Measurements from ENCODE around the gene NUBPL.
A peak's percentile ranks its signal among the peaks of the same experiment; 100 is the strongest.
"Not testable (repeated sequence)": the region's sequence is repeated elsewhere in the genome, so short reads cannot be mapped to it uniquely, and the experiment has no call there.

Gene NUBPL

GRCh38 chr14:31806249-31806648, 245.0 kb downstream of the NUBPL start:
- FAIRE-seq (no peak), DNase-seq (ENCODE audit: low spot score) (no peak)

GRCh38 chr14:31811693-31812628, 250.8 kb downstream of the NUBPL start:
- not testable (repeated sequence) for FAIRE-seq; DNase-seq (ENCODE audit: low spot score)

- FAIRE-seq; DNase-seq (ENCODE audit: low spot score): not testable (repeated sequence)
Observed at GRCh38 chr14:31813724-31814490, 252.7 kb downstream of the NUBPL start.

- no peak for FAIRE-seq
- no peak for DNase-seq (ENCODE audit: low spot score)
Observed at GRCh38 chr14:31819281-31819680, 258.1 kb downstream of the NUBPL start.

- FAIRE-seq, result no peak
- DNase-seq (ENCODE audit: low spot score), result no peak
Observed at GRCh38 chr14:31825459-31825858, 264.3 kb downstream of the NUBPL start.

DNA sequence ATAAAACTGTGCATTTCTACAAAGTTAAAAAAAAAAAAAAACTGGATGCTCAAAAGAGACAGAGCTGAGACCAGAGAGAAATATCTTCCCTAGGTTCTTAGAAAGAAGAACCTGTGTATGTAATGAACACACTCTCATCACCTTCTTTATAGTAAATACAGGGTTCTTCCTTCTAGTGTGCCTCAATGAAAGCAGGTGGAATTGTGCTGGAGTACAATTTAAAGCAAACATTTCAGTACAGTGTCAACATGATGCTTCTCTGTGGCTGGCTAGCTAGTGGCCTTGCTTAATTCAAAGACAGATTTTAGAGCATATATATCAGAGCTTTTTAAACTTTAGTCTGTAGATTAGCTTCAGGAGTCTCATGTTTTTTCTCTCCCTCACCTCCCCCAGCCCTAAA, 266.1 kb downstream of the NUBPL start:
- DNase-seq (ENCODE audit: low spot score) (no peak), FAIRE-seq (no peak)

GRCh38 chr14:31828946-31829868, 268.0 kb downstream of the NUBPL start:
- peak; percentile 24 for DNase-seq (ENCODE audit: low spot score)
- no peak for FAIRE-seq

GRCh38 chr14:31834616-31835015, 273.4 kb downstream of the NUBPL start:
- DNase-seq (ENCODE audit: low spot score) (peak; percentile 8), FAIRE-seq (no peak)

- FAIRE-seq, result no peak
Observed at GRCh38 chr14:31835049-31835448, 273.8 kb downstream of the NUBPL start.

GRCh38 chr14:31837031-31837430, 275.8 kb downstream of the NUBPL start:
- DNase-seq (ENCODE audit: low spot score) (no peak), FAIRE-seq (no peak)

More at GRCh38 chr14:31835049-31835448, 273.8 kb downstream of the NUBPL start:
- no peak for DNase-seq (ENCODE audit: low spot score)

- DNase-seq (ENCODE audit: low spot score) (no peak), FAIRE-seq (no peak)
Observed at GRCh38 chr14:31842899-31843298, 281.7 kb downstream of the NUBPL start.

DNA sequence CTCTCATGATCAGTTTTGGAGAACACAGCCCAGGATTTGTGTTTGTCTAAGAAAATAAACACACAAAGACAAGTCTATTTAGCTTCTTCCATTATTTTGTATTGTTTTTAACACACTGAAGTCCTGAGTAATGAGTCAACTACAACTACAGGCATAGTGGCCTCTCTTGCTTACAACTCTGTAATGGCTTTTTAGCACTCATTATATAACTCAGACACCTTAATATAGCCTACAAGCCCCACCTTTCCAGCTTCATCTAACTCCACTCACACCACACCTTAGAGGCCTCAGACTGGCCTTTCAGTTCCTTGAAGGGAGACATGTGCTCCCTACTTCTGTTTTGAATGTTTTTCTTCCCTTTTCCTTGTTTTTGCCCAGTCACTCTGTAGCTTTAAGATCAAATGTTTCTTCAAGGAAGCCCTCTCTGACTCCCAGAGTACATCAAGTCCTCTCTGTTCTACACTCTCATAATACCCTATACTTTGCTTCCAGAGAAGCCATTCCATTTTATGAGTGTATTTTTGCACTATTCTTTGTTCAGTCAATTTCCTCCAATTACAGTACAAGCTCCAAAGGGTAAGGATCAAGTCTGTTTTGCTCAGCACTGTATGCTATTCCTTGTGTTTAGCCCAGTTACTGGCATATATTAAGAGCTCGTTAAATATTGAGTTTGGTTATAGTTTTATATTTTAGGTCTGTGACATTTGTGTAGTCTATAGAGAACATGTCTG, 282.3 kb downstream of the NUBPL start:
- DNase-seq (ENCODE audit: low spot score) (no peak), FAIRE-seq (no peak)

DNA sequence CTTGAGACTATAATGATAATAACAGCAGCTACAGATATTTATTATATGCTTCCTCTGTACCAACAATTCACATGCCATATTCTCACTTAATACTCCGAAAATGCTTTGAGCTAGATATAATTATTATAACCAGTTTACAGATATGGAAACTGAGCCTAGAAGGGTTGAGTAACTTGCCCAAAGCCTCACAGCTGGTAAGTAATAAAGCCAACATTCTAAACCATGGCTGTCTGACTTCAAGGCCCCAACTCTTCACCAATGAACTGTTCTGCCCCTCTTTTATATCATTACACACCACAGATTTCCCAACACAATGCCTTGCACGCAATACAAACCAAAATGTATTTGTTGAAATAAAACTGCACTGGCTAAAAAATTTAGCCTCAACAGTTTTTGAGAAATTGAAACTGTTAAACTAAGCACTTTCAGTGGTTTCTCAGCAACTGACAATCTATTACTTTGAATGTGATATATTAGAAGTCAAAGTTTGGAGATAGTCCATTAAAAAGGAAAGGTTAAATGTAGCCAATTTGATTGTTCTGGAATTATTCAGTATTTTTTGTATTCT, 293.4 kb downstream of the NUBPL start:
- no peak for FAIRE-seq
- DNase-seq (ENCODE audit: low spot score), result no peak

DNA sequence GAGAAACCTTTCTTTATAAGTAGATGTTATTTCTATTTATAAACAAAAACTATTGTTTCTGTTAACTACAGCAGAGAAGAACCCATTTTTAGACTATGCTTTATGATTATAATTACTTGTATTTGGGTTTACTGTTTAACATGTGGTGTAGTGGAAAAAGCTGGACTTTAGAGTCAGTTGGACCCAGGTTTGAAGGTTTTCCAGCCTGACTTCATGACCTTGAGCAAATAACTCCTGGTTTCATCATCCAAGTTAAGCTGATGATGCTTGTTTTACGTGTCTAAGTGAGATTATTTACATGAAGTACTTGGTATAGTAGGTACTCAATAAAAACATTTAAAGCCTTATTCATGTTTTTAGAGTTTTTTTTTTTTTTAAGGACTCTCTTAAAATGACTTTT, 294.1 kb downstream of the NUBPL start:
- no peak for FAIRE-seq
- no peak for DNase-seq (ENCODE audit: low spot score)

DNA sequence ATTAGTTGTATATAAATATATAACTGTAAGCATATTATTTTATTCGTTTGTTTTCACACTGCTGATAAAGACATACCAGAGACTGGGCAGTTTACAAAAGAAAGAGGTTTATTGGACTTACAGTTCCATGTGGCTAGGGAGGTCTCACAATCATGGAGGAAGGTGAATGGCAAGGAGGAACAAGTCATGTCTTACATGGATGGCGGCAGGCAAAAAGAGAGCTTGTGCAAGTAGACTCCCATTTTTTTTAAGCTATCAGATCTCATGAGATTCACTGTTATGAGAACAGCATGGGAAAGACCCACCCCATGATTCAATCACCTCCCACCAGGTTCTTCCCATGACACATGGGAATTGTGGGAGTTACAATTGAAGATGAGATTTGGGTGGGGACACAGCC, 294.8 kb downstream of the NUBPL start:
- not testable (repeated sequence) for FAIRE-seq

DNA sequence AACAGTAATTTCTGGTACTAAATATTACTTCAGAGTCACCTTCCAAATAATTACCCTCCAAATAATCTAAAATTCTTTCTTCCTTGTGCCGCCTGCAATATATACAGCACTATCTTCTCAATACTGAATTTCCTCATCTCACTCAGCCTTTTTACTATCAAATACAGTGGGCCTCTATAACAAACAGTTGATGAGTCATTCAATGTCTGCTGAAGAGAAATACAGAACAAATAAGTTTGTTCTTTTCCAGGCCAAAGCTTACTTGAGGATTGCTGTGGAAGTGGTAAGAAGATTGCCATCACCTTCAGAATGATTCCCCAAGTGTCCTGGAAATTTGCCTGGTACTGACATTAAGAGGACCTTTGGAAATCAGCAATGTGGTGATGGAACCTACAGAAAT, 297.7 kb downstream of the NUBPL start:
- no peak for DNase-seq (ENCODE audit: low spot score)

More for the DNA sequence above, 294.8 kb downstream of the NUBPL start:
- DNase-seq (ENCODE audit: low spot score), result not testable (repeated sequence)

DNA sequence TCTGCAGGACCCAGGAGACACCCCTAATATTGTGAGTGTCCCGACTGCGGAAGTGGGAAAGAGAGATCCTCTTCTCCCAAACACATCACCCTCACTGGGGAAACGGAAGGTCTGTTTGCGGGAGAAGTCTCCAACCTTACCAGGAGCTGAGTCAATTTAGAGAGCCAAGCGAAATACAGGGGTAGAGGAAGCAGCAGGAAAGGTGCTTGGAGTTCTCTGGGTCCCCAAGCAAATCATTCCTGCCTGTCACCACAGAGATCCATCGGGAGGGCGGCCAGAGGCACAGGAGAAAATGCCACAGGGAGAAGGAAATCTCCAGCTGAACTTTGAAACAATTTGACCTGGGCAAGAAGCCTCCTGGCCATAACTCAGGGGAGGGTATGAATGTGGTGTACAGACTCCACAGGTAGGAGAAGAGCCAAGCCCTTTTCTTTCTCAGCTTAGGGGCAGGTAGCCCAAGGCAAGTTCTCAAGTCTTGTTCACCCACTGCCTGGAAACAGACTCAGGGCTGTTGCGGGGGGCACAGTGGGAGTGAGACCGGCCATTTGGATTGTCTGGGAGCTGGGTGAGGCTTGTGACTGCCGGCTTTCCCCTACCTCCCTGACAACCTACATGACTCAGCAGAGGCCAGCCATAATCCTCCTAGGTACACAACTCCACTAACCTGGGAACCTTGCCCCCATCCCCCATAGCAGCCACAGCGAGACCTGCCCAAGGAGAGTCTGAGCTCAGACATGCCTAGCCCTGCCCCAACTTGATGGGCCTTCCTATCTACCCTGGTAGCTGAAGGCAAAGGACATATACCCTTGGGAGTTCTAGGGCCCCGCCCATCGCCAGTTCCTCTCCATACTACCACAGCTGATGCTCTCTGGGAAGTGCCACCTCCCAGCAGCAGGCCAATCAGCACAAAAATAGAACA, 304.0 kb downstream of the NUBPL start:
- no peak for DNase-seq (ENCODE audit: low spot score)
- no peak for FAIRE-seq

More for the DNA sequence above, 297.7 kb downstream of the NUBPL start:
- no peak for FAIRE-seq

GRCh38 chr14:31867570-31867969, 306.4 kb downstream of the NUBPL start:
- FAIRE-seq (no peak), DNase-seq (ENCODE audit: low spot score) (no peak)

DNA sequence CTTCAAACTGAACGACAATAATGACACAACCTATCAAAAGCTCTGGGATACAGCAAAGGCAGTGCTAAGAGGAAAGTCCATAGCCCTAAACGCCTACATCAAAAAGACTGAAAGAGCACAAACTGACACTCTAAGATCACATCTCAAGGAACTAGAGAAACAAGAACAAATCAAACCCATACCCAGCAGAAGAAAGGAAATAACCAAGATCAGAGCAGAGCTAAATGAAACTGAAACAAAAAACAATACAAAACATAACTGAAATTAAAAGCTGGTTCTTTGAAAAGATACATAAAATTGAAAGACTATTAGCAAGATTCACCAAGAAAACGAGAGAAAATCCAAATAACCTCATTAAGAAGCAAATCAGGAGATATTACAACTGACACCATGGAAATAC, 306.9 kb downstream of the NUBPL start:
- not testable (repeated sequence) for FAIRE-seq; DNase-seq (ENCODE audit: low spot score)
